Thyroid gland (tissue), 4 donors: ENCODE data around the gene RPS6KB2.

ENCODE experiments used
- POLR2A ChIP-seq, 2 donors: fragments of 450-650 bp; IDR thresholded peaks; one replicate each; pipeline ENCODE4 v1.6.1; 2017; ENCODE audit warnings: antibody characterized with exemption in 2 of 2, mild to moderate bottlenecking in 2 of 2, moderate library complexity in 1 of 2
- TF ChIP-seq, protein P1 (sequence below), 6 experiments: fragments of 200-600 bp in 3 of 6; fragments of 450-650 bp in 3 of 6; sonication (generic) in 3 of 6; IDR thresholded peaks; one replicate each; pipeline ENCODE4 v1.5.1; 2016 to 2019; ENCODE audit warnings: antibody characterized with exemption in 6 of 6, mild to moderate bottlenecking in 2 of 6, inconsistent platforms in 1 of 6, moderate library complexity in 1 of 6

DNA sequence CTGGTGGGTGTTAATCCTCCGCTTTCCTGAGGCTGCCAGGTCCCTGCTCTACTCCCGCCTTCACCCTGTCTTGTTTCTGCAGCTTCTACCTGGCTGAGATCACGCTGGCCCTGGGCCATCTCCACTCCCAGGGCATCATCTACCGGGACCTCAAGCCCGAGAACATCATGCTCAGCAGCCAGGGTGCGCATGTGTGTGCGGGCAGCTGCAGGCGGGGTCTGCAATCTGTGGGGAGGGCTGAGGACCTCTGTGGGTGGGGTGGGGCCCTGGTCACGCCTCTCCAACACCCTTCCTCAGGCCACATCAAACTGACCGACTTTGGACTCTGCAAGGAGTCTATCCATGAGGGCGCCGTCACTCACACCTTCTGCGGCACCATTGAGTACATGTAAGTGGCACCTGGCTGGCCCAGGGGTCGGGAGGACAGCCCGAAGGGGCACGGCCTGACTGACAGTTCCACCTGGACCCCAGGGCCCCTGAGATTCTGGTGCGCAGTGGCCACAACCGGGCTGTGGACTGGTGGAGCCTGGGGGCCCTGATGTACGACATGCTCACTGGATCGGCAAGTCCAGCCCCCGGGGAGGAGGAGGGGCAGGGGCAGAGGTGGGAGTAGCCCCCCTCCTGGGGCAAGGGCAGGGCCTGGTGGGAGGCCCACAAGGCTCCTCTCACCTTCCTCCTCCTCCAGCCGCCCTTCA lies 4.5 kb downstream of the RPS6KB2 start:
- TF ChIP-seq, protein P1, sequence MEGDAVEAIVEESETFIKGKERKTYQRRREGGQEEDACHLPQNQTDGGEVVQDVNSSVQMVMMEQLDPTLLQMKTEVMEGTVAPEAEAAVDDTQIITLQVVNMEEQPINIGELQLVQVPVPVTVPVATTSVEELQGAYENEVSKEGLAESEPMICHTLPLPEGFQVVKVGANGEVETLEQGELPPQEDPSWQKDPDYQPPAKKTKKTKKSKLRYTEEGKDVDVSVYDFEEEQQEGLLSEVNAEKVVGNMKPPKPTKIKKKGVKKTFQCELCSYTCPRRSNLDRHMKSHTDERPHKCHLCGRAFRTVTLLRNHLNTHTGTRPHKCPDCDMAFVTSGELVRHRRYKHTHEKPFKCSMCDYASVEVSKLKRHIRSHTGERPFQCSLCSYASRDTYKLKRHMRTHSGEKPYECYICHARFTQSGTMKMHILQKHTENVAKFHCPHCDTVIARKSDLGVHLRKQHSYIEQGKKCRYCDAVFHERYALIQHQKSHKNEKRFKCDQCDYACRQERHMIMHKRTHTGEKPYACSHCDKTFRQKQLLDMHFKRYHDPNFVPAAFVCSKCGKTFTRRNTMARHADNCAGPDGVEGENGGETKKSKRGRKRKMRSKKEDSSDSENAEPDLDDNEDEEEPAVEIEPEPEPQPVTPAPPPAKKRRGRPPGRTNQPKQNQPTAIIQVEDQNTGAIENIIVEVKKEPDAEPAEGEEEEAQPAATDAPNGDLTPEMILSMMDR (IDR thresholded peaks at IDR 0.05): no peak
- no peak for TF ChIP-seq POLR2A (IDR thresholded peaks at IDR 0.05)
